NB4 (cell line): ENCODE results near the gene CFC1.
"Not testable (repeated sequence)": the region's sequence is repeated elsewhere in the genome, so short reads cannot be mapped to it uniquely, and the experiment has no call there.

ENCODE experiments used
- DNase-seq: peaks from one replicate; pipeline ENCODE4 v3.0.0; 2010; ENCODE audit warnings: low read depth
- H3K4me3 ChIP-seq: one replicate; pipeline ENCODE4 v1.5.1; 2011; ENCODE audit warnings: mild to moderate bottlenecking, low read depth, low read length, moderate library complexity

CFC1 gene

DNA sequence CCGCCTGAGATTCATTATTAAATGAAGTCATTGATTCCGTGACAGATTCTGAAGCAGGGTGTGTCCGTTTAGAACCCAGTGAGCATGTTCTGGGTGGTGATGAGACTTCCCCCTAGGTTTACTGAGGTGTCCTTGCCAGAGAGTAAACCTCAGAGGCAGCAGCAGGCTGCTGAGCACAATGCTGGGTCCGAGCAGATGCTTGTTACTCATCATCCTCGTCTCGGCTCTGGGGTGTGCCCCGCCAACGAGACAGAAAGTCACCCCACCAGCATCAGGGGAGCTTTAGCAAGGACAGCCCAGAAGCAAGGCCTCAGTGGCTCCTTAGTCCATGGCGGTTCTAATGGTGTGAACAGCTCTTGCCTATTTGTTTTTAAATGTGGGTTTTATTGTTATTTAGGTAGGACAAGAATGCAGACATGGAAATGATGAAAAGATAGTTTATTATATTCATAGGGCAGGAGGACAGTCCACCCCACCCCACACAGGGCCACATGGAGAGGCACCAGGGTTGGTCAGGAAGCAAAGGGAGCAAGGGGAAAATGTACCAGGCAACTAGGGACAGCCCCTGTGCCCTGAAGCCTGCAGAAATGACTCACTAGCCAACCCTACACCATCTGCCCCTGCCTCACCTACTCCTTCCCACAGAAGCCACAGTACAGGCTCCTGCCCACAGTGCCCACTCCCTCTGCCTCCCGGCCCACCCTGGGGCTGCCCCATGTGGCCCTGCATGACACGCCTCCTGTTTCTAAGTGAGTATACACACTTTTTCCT is 10.5 kb downstream of the CFC1 start:
- not testable (repeated sequence) for H3K4me3 ChIP-seq, DNase-seq

DNA sequence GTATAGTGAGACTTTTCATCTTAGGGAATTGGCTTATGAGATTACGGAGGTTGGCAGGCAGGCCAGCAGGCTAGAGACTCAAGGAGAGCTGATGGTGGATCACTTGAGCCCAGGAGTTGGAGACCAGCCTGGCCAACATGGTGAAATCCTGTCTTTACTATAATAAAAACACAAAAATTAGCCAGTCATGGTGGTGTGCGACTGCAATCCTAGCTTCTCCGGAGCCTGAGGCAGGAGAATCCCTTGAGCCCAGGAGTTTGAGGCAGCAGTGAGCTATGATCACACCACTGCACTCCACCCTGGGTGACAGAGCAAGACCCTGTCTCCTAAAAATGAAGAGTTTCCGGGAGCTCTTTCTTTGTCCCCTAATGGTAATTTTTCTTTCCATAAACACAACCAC is 14.6 kb downstream of the CFC1 start:
- not testable (repeated sequence) for DNase-seq, H3K4me3 ChIP-seq

DNA sequence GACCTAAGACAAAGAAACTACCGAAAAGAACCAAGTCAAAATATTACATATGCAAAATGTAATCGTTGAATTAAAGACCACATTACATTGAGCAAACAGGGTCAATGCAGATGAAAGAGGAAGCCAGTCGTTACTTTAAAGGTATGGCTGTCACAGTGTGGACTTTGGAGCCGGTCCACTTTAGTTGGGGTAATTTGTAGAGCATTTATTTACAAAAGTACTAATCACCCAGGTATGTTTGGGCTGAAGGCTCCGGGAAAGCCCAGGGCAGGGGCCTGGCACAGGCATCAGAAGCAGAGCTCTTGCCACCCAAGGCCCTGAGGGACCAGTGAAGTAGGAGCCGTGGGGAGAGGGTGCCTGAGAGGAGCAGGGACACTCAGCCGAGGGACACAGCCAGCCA is 15.8 kb downstream of the CFC1 start:
- not testable (repeated sequence) for H3K4me3 ChIP-seq, DNase-seq

DNA sequence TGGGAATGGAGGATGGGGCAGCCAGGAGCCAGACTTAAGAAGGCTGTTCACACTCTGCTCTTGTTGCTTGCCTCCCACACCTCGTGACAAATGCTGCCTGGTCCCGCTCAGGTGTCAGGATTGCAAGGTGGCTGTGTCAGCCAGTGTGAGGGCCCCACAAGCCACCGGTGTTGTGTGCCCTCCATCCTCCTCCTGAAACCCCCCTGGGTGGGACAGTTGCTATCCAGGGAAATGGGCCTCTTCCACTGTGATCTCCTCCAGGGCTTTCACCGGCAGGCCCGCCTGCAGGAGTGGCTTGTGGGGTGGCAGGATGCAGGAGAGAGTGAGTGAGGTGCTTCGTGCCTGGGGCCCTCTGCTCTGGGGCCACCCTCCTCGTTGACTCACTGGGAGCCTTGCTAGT is 16.4 kb downstream of the CFC1 start:
- DNase-seq, H3K4me3 ChIP-seq: not testable (repeated sequence)

- not testable (repeated sequence) for DNase-seq, H3K4me3 ChIP-seq
Measured at GRCh38 chr2:130581491-130581890, 17.9 kb downstream of the CFC1 start.

DNA sequence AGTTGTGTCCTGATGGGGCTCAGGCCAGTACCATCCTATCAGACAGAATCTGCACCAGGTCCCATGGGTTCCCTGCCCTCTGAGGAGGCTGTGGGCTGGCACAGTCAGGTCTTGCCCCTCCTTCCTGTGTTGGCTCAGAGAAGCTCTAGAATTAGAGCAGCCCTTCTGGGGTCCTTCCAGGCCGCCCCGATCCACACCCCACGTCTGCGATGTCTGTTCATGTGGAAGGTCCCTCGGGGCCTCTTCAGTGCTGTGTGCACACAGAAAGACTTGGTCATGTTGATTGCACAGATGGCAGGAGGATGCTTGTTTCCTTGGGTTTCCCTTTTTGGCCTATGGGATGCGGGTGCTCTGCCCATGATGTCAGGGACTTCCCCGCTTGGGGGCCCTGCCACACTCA is 20.3 kb downstream of the CFC1 start:
- not testable (repeated sequence) for DNase-seq, H3K4me3 ChIP-seq

DNA sequence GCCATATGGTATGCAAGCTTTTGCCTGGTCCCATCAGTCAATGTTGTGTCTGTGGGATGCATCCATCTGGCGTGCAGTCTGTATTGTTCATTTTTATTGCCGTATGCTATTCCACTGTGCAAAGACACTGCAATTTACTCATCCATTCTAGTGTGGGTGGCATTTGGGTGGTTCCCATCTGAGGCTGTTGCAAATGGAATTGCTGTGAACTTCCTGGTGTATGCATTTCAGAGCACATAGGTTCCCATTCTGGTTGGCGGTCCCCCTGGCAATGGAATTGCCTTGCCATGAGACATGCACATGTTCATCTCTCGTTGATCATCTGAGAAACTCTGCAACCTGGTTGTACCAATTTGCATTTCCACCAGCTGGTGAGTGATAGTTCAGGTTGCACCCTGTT is 21.8 kb downstream of the CFC1 start:
- H3K4me3 ChIP-seq, DNase-seq: not testable (repeated sequence)

DNA sequence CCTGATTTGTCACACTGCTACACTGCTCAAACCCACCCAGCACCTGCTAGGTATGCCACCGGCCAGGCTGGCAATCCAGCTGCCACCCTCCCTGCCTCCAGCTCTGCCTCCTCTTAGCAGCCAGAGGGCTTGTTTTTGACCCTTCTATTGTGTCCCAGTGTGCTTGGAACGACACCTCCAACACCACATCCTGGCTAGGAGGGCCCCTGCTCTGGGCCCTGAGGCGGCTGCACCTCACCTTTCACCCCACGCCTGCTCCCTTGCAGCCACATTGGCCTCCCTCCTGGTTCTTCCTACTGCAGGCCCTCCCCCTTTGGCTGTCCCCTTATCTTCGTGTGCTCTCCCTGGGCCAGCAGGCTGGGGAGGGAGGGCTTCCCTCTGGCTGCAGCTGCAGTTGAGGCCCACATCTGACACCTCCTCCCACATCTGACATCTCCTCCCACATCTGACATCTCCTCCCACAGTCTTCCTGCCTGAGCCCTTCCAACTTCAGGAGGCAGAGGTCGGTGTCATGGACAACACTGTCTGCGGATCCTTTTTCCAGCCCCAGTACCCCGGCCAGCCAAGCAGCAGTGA is 23.1 kb downstream of the CFC1 start:
- not testable (repeated sequence) for H3K4me3 ChIP-seq, DNase-seq

DNA sequence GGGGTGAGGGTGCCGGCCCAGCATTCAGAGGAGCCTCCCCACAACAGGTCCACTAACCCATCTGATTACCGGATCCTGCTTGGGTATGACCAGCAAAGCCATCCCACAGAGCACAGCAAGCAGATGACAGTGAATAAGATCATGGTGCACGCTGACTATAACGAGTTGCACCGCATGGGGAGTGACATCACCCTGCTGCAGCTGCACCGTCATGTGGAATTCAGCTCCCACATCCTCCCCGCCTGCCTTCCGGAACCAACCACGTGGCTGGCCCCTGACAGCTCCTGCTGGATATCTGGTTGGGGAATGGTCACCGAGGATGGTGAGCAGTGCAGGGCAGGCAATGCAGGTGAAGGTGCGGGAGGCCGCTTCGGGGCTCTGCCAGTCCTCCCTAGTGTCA is 25.1 kb downstream of the CFC1 start:
- DNase-seq, H3K4me3 ChIP-seq: not testable (repeated sequence)

DNA sequence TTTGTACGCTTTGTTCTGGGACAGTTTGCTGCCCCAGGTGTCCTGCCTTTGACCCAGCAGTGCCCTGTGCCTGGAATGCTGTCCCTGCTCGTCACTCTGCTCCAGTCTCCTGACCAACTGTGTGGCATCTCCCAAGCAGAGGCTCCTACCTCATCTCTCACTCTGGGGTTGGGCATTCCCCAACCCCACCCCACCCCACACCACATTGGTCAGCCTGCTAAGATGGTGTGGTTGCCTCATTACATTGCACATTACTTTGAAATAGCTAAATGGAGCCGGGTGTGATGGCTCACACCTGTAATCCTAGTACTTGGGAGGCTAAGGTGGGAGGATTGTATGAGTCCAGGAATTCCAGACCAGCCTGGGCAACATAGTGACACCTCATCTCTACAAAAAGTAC is 27.4 kb downstream of the CFC1 start:
- H3K4me3 ChIP-seq, DNase-seq: not testable (repeated sequence)

DNA sequence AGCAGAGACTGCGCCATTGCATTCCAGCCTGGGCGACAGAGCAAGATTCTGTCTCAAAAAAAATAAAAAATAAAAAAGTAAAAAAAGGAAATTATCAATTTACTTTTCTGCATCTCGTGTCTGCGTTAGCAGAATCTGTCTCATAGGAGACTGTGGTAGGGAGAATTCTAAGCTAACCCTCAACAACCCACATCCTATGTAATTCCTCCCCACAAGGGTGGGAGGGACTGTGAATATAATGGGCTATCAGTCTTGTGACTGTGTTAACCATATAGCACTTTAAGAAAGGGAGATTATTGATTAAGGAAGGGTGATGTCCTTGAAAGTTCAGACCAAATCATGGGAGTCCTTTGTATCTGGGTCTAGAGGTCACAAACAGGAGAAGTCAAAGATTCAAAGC is 33.2 kb downstream of the CFC1 start:
- not testable (repeated sequence) for H3K4me3 ChIP-seq, DNase-seq

DNA sequence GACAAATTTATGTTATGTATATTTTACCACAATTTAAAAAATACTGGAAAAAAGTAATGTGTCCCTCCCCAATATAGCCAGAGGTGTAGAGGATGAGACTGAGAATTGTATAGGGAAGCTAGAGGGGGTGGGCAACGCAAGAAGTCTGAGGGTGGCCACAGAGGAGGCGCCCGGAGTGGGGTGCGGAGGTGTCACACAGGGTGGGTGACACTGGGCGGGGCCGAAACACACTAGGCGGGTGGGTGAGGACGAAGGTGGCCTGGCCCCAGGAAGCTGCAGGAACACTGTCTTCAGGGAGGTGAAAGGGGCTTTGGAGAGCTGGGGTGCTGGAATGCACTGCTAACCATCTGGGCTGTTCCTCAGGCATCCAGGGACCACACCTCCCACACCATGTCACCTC is 42.9 kb downstream of the CFC1 start:
- not testable (repeated sequence) for H3K4me3 ChIP-seq, DNase-seq

DNA sequence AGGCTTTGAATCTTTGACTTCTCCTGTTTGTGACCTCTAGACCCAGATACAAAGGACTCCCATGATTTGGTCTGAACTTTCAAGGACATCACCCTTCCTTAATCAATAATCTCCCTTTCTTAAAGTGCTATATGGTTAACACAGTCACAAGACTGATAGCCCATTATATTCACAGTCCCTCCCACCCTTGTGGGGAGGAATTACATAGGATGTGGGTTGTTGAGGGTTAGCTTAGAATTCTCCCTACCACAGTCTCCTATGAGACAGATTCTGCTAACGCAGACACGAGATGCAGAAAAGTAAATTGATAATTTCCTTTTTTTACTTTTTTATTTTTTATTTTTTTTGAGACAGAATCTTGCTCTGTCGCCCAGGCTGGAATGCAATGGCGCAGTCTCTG is 45.2 kb downstream of the CFC1 start:
- not testable (repeated sequence) for H3K4me3 ChIP-seq, DNase-seq

- not testable (repeated sequence) for H3K4me3 ChIP-seq, DNase-seq
Measured at GRCh38 chr2:130549475-130549874, 49.9 kb downstream of the CFC1 start.

DNA sequence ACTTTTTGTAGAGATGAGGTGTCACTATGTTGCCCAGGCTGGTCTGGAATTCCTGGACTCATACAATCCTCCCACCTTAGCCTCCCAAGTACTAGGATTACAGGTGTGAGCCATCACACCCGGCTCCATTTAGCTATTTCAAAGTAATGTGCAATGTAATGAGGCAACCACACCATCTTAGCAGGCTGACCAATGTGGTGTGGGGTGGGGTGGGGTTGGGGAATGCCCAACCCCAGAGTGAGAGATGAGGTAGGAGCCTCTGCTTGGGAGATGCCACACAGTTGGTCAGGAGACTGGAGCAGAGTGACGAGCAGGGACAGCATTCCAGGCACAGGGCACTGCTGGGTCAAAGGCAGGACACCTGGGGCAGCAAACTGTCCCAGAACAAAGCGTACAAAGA is 51.0 kb downstream of the CFC1 start:
- not testable (repeated sequence) for DNase-seq, H3K4me3 ChIP-seq

DNA sequence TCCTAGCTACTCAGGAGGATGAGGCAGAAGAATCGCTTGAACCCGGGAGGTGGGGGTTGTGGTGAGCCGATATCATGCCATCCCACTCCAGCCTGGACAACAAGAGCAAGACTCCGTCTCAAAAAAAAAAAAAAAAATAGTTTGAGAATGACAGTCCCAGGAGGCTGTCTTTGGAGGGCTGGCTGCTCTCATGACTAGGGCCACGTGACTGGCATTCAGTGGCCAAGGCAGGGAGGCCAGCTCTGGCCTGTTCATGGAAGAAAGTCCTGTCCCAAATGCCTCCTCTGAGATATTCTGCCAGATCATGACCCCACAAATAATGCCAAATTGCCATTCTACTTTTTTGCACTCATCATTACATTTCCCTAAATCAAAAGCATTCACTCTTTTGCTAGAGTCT is 54.4 kb downstream of the CFC1 start:
- not testable (repeated sequence) for DNase-seq, H3K4me3 ChIP-seq

GRCh38 chr2:130543785-130544528 is 55.4 kb downstream of the CFC1 start:
- DNase-seq, H3K4me3 ChIP-seq: not testable (repeated sequence)

DNA sequence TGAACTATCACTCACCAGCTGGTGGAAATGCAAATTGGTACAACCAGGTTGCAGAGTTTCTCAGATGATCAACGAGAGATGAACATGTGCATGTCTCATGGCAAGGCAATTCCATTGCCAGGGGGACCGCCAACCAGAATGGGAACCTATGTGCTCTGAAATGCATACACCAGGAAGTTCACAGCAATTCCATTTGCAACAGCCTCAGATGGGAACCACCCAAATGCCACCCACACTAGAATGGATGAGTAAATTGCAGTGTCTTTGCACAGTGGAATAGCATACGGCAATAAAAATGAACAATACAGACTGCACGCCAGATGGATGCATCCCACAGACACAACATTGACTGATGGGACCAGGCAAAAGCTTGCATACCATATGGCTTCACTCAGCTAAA is 56.6 kb downstream of the CFC1 start:
- not testable (repeated sequence) for DNase-seq

More for the DNA sequence above, 56.6 kb downstream of the CFC1 start:
- H3K4me3 ChIP-seq = not testable (repeated sequence)
